Limb (tissue), 2 donors: ENCODE measurements around the gene PSMA7.

Experiments
- DNase-seq, 2 donors: peaks; one replicate each; pipeline ENCODE4 v3.0.0-alpha.2; 2016; ENCODE audit errors: extremely low spot score in 2 of 2

PSMA7 gene

GRCh38 chr20:62143081-62143956 lies at the start of gene PSMA7, which contains the start of gene SS18L1:
TSS of gene PSMA7 (minus strand) at chr20:62143394. CDS start at chr20:62143303, 91 bp downstream.
TSS of gene SS18L1 (plus strand) at chr20:62143769. CDS start at chr20:62143821, 52 bp downstream.
- peak; percentile 86 to 91 for DNase-seq

- no peak for DNase-seq
These were observed 49.4 kb upstream of the PSMA7 start for GRCh38 chr20:62192635-62193034.

- DNase-seq, result no peak
These were observed 48.8 kb upstream of the PSMA7 start for GRCh38 chr20:62191781-62192559.

- no peak for DNase-seq
These were observed 47.6 kb upstream of the PSMA7 start for GRCh38 chr20:62190639-62191411.

- no peak for DNase-seq
These were observed 44.0 kb upstream of the PSMA7 start for GRCh38 chr20:62186887-62187866.

GRCh38 chr20:62186096-62186426 lies 42.9 kb upstream of the PSMA7 start:
- DNase-seq, result no peak

GRCh38 chr20:62183426-62184142 lies 40.4 kb upstream of the PSMA7 start:
- no peak for DNase-seq

GRCh38 chr20:62182469-62183425 lies 39.6 kb upstream of the PSMA7 start, which contains the start of gene MTG2:
TSS of gene MTG2 (plus strand) at chr20:62183028. CDS start at chr20:62193421, 10,393 bp downstream.
- peak; percentile 95 to 96 for DNase-seq

GRCh38 chr20:62181808-62182207 lies 38.6 kb upstream of the PSMA7 start:
- no peak for DNase-seq

- no peak for DNase-seq
These were observed 35.9 kb upstream of the PSMA7 start for GRCh38 chr20:62179162-62179504.

GRCh38 chr20:62178316-62179161 lies 35.3 kb upstream of the PSMA7 start:
- no peak for DNase-seq

GRCh38 chr20:62177307-62177706 lies 34.1 kb upstream of the PSMA7 start:
- no peak for DNase-seq

- DNase-seq, result no peak
These were observed 33.7 kb upstream of the PSMA7 start for GRCh38 chr20:62176866-62177265.

GRCh38 chr20:62175711-62176110 lies 32.5 kb upstream of the PSMA7 start:
- no peak for DNase-seq

GRCh38 chr20:62174870-62175624 lies 31.9 kb upstream of the PSMA7 start:
- no peak for DNase-seq

GRCh38 chr20:62174021-62174804 lies 31.0 kb upstream of the PSMA7 start:
- DNase-seq, result no peak
